Glutamatergic neuron (in vitro differentiated cells): ENCODE data around the gene BMP6. TPM values are rescaled to one million over a fixed set of nuclear protein-coding genes. Genes with fewer than 3 reads are reported as not detected.

Experiments
- DNase-seq: peaks from one replicate; pipeline ENCODE4 v3.0.0; 2022
- H3K27ac Mint-ChIP-seq: one replicate; pipeline ENCODE4 v1.8.0; 2020; ENCODE audit warnings: mild to moderate bottlenecking, mixed read lengths, inconsistent platforms; ENCODE audit not compliant: unreplicated experiment
- H3K27me3 Mint-ChIP-seq: one replicate; pipeline ENCODE4 v1.8.0; 2020; ENCODE audit warnings: mild to moderate bottlenecking, moderate library complexity, mixed read lengths, inconsistent platforms; ENCODE audit not compliant: unreplicated experiment
- H3K36me3 Mint-ChIP-seq: one replicate; pipeline ENCODE4 v1.8.0; 2020; ENCODE audit warnings: mild to moderate bottlenecking, mixed read lengths, inconsistent platforms; ENCODE audit not compliant: unreplicated experiment
- H3K4me1 Mint-ChIP-seq: one replicate; pipeline ENCODE4 v1.8.0; 2020; ENCODE audit warnings: mild to moderate bottlenecking, low read depth, mixed read lengths, inconsistent platforms; ENCODE audit not compliant: unreplicated experiment
- H3K4me3 Mint-ChIP-seq: one replicate; pipeline ENCODE4 v1.8.0; 2020; ENCODE audit warnings: mild to moderate bottlenecking, mixed read lengths, inconsistent platforms; ENCODE audit not compliant: unreplicated experiment
- H3K9me3 Mint-ChIP-seq: one replicate; pipeline ENCODE4 v1.8.0; 2020; ENCODE audit warnings: mild to moderate bottlenecking, moderate library complexity, mixed read lengths, inconsistent platforms; ENCODE audit not compliant: unreplicated experiment
- CTCF ChIP-seq: fragments of 200-600 bp; sonication (generic); IDR thresholded peaks from one replicate; pipeline ENCODE4 v1.5.0; 2021; ENCODE audit not compliant: partially characterized antibody, unreplicated experiment
- total RNA-seq: library from RNA; stranded (reverse); fragmentation: NEBNext Ultra II Directional; extraction: Animal tissue kit (Norgen Biotek cat#: 25700); gene quantifications from one replicate; pipeline ENCODE4 v1.2.1, GENCODE V29; 2021; ENCODE audit not compliant: unreplicated experiment

The BMP6 gene
- total RNA-seq, 1 donor from 2014 or later = 0.25 TPM

- no peak for DNase-seq
- H3K27me3 Mint-ChIP-seq = peaks cover 2% of the 10 kb centered on the region
- no peak for TF ChIP-seq CTCF
- H3K4me1 Mint-ChIP-seq = no peaks in the 10 kb centered on the region
- no peaks in the 10 kb centered on the region for H3K9me3 Mint-ChIP-seq
- H3K27ac Mint-ChIP-seq = no peak overlapping the region
- H3K36me3 Mint-ChIP-seq = no peaks in the 10 kb centered on the region
- H3K4me3 Mint-ChIP-seq = no peak overlapping the region
Observed at GRCh38 chr6:7784706-7785105, 58.8 kb downstream of the BMP6 start.

GRCh38 chr6:7785243-7786035 is 59.5 kb downstream of the BMP6 start:
- no peak overlapping the region for H3K4me3 Mint-ChIP-seq
- H3K4me1 Mint-ChIP-seq = no peaks in the 10 kb centered on the region
- H3K9me3 Mint-ChIP-seq = no peaks in the 10 kb centered on the region
- no peak for DNase-seq
- H3K27me3 Mint-ChIP-seq = peaks cover 2% of the 10 kb centered on the region
- no peaks in the 10 kb centered on the region for H3K36me3 Mint-ChIP-seq
- TF ChIP-seq CTCF = no peak
- no peak overlapping the region for H3K27ac Mint-ChIP-seq

GRCh38 chr6:7786214-7786661 is 60.3 kb downstream of the BMP6 start:
- DNase-seq = no peak
- Mint-ChIP-seq H3K4me1 (no peaks in the 10 kb centered on the region), H3K4me3 (no peak overlapping the region), H3K9me3 (no peaks in the 10 kb centered on the region), H3K36me3 (no peaks in the 10 kb centered on the region), H3K27ac (no peak overlapping the region), H3K27me3 (peaks cover 2% of the 10 kb centered on the region)
- TF ChIP-seq CTCF = no peak

GRCh38 chr6:7787137-7787608 is 61.3 kb downstream of the BMP6 start:
- no peaks in the 10 kb centered on the region for H3K4me1 Mint-ChIP-seq
- H3K4me3 Mint-ChIP-seq = no peak overlapping the region
- no peaks in the 10 kb centered on the region for H3K9me3 Mint-ChIP-seq
- TF ChIP-seq CTCF = no peak
- H3K36me3 Mint-ChIP-seq = no peaks in the 10 kb centered on the region
- no peak for DNase-seq
- no peak overlapping the region for H3K27ac Mint-ChIP-seq
- no peaks in the 10 kb centered on the region for H3K27me3 Mint-ChIP-seq

GRCh38 chr6:7787731-7788130 is 61.8 kb downstream of the BMP6 start:
- Mint-ChIP-seq H3K27me3 (no peaks in the 10 kb centered on the region), H3K4me1 (no peaks in the 10 kb centered on the region), H3K36me3 (no peaks in the 10 kb centered on the region), H3K27ac (no peak overlapping the region), H3K4me3 (no peak overlapping the region), H3K9me3 (no peaks in the 10 kb centered on the region)
- no peak for DNase-seq
- TF ChIP-seq CTCF = no peak
